ENCODE measurements around the gene CAB39L.

- TF ChIP-seq PBX3 (IDR thresholded peaks at IDR 0.05) (no peak), CTCF (IDR thresholded peaks at IDR 0.05) (no peak), POLR2A (IDR thresholded peaks at IDR 0.05; ENCODE audit: low read length) (no peak)
These were observed 140.2 kb downstream of the CAB39L start for GRCh38 chr13:49303533-49304252.
